HL-60 (cell line): Measurements from ENCODE around the gene APEH.
A peak's percentile ranks its signal among the peaks of the same experiment; 100 is the strongest.

Experiments used
- CTCF ChIP-seq: IDR thresholded peaks from one replicate; pipeline ENCODE4 v1.5.1; 2011; ENCODE audit warnings: low read length, control low read depth, inconsistent platforms; ENCODE audit not compliant: insufficient read depth
- POLR2AphosphoS5 ChIP-seq: IDR thresholded peaks from 2 replicates; pipeline ENCODE4 v1.6.1; 2012; ENCODE audit warnings: low read depth

- TF ChIP-seq CTCF = no peak
- TF ChIP-seq POLR2AphosphoS5 = peak; percentile 44; the same call in 1 of the 2 replicates
Observed at GRCh38 chr3:49721596-49721895, 47.4 kb downstream of the APEH start.
